ENCODE measurements around the gene EXOSC1.

GRCh38 chr10:97481071-97481470 is 35.3 kb upstream of the EXOSC1 start:
- TF ChIP-seq CTCF (IDR thresholded peaks at IDR 0.05): no peak
- TF ChIP-seq POLR2A (IDR thresholded peaks at IDR 0.05): no peak
- no peak for TF ChIP-seq POLR2AphosphoS5 (IDR thresholded peaks at IDR 0.05; ENCODE audit: insufficient read depth in 1 of 2, low read depth in 1 of 2)

Data from vagina (tissue), 2 donors.